MCF 10A (cell line): ENCODE results near the gene SAE1. TPM values are rescaled to one million over a fixed set of nuclear protein-coding genes. Genes with fewer than 3 reads are reported as not detected.

Source experiments
- BruUV-seq: library from RNA; stranded (reverse); fragments of 400-500 nt; replicated peaks from 2 replicates; lab custom pipeline; 2021; lab: Mats Ljungman, UMichigan
- CTCF ChIA-PET: fragments of 300-600 bp; sonication (Branson Sonifier 250); formaldehyde crosslinking; extraction: SDS; loops from one replicate; lab custom pipeline; 2021; ENCODE audit warnings: antibody characterized with exemption, inconsistent platforms; lab: Yijun Ruan, JAX
- POLR2A ChIA-PET: fragments of 300-600, 350-650 bp; sonication (Branson Sonifier 250); formaldehyde crosslinking; extraction: SDS; loops from one replicate; lab custom pipeline; 2020; ENCODE audit warnings: antibody characterized with exemption, inconsistent platforms; lab: Yijun Ruan, JAX
- DNase-seq: peaks from one replicate; pipeline ENCODE4 v3.0.0-alpha.2; 2018; ENCODE audit not compliant: unreplicated experiment
- H3K27ac Mint-ChIP-seq: one replicate; pipeline ENCODE4 v1.8.0; 2022; ENCODE audit warnings: mild to moderate bottlenecking, low read depth, mixed read lengths; ENCODE audit not compliant: unreplicated experiment
- H3K27me3 Mint-ChIP-seq: one replicate; pipeline ENCODE4 v1.8.0; 2022; ENCODE audit warnings: mixed read lengths; ENCODE audit not compliant: insufficient read depth, unreplicated experiment
- H3K36me3 Mint-ChIP-seq: one replicate; pipeline ENCODE4 v1.8.0; 2022; ENCODE audit warnings: mild to moderate bottlenecking, moderate library complexity, mixed read lengths; ENCODE audit not compliant: insufficient read depth, unreplicated experiment
- H3K4me1 Mint-ChIP-seq: one replicate; pipeline ENCODE4 v1.8.0; 2022; ENCODE audit warnings: mixed read lengths; ENCODE audit not compliant: insufficient read depth, unreplicated experiment
- H3K4me3 Mint-ChIP-seq: one replicate; pipeline ENCODE4 v1.8.0; 2022; ENCODE audit warnings: mild to moderate bottlenecking, moderate library complexity, mixed read lengths; ENCODE audit not compliant: unreplicated experiment
- H3K9me3 Mint-ChIP-seq: one replicate; pipeline ENCODE4 v1.8.0; 2022; ENCODE audit warnings: mixed read lengths; ENCODE audit not compliant: unreplicated experiment
- CTCF ChIP-seq: fragments of 200-600 bp; IDR thresholded peaks from one replicate; pipeline ENCODE4 v1.8.0; 2022; ENCODE audit warnings: antibody characterized with exemption, mild to moderate bottlenecking; ENCODE audit not compliant: unreplicated experiment
- intact Hi-C: fragments of 100-400 bp; cut with micrococcal nuclease; formaldehyde crosslinking; loops from 2 replicates; pipeline ENCODE4 v1.14.1; 2022
- total RNA-seq: library from RNA; stranded (reverse); gene quantifications from 2 replicates; pipeline ENCODE4 v1.2.3, GENCODE V29; 2022

SAE1 gene
- total RNA-seq, 1 experiment from 2014 or later, result 81.7 TPM

- Mint-ChIP-seq H3K27me3 (no peaks in the 10 kb centered on the region), H3K36me3 (peaks cover 29% of the 10 kb centered on the region), H3K9me3 (no peaks in the 10 kb centered on the region), H3K4me3 (no peak overlapping the region), H3K4me1 (peaks cover 4% of the 10 kb centered on the region), H3K27ac (no peak overlapping the region)
- POLR2A ChIA-PET, result interaction anchor here (2.4 kb wide), 1 partner anchor 11 kb away, joined by 12 read pairs; no protein-coding TSS in a partner anchor
- BruUV-seq, result no TSS peak
- no peak for DNase-seq
- intact Hi-C loops, result no loop called here
- TF ChIP-seq CTCF, result no peak
- CTCF ChIA-PET, result interaction anchor here (1.3 to 10.9 kb wide), 2 partner anchors 10 to 31 kb away, joined by 5 to 292 read pairs; no protein-coding TSS in a partner anchor
Measured at GRCh38 chr19:47215581-47215980, 84.9 kb downstream of the SAE1 start.

GRCh38 chr19:47221080-47221841 lies 90.6 kb downstream of the SAE1 start:
- Mint-ChIP-seq H3K27me3 (no peaks in the 10 kb centered on the region), H3K9me3 (no peaks in the 10 kb centered on the region), H3K4me1 (peaks cover 6% of the 10 kb centered on the region), H3K4me3 (no peak overlapping the region), H3K36me3 (peaks cover 51% of the 10 kb centered on the region), H3K27ac (no peak overlapping the region)
- ChIA-PET POLR2A (no interaction called here), CTCF (interaction anchor here (0.6 to 6.0 kb wide), 4 partner anchors 11 to 208 kb away, joined by 3 to 52 read pairs (median 4); no protein-coding TSS in a partner anchor)
- no peak for DNase-seq
- no TSS peak for BruUV-seq
- no peak for TF ChIP-seq CTCF
- intact Hi-C loops, result no loop called here

- no peak overlapping the region for H3K4me3 Mint-ChIP-seq
- no peak overlapping the region for H3K27ac Mint-ChIP-seq
- ChIA-PET CTCF (interaction anchor here (1.0 to 6.0 kb wide), 2 partner anchors 11 to 24 kb away, joined by 4 to 52 read pairs; no protein-coding TSS in a partner anchor), POLR2A (no interaction called here)
- no peaks in the 10 kb centered on the region for H3K27me3 Mint-ChIP-seq
- no peak for DNase-seq
- no peak for TF ChIP-seq CTCF
- H3K9me3 Mint-ChIP-seq, result no peaks in the 10 kb centered on the region
- BruUV-seq, result no TSS peak
- H3K4me1 Mint-ChIP-seq, result peaks cover 6% of the 10 kb centered on the region
- peaks cover 57% of the 10 kb centered on the region for H3K36me3 Mint-ChIP-seq
- intact Hi-C loops, result no loop called here
Measured at GRCh38 chr19:47221890-47222289, 91.3 kb downstream of the SAE1 start.

- intact Hi-C loops, result loop anchor here (1.0 kb wide), 1 partner anchor 16 kb away; no protein-coding TSS in a partner anchor
- H3K36me3 Mint-ChIP-seq, result peaks cover 51% of the 10 kb centered on the region
- ChIA-PET CTCF (interaction anchor here (0.6 to 6.0 kb wide), 8 partner anchors 10 to 510 kb away, joined by 3 to 52 read pairs (median 4); no protein-coding TSS in a partner anchor), POLR2A (interaction anchor here (0.6 to 7.8 kb wide), 21 partner anchors 10 to 626 kb away, joined by 3 to 56 read pairs (median 7); partner anchors contain the start of genes CCDC9, INAFM1, SAE1 and ZC3H4)
- H3K4me3 Mint-ChIP-seq, result peak overlapping the region; percentile 45
- no peaks in the 10 kb centered on the region for H3K27me3 Mint-ChIP-seq
- H3K27ac Mint-ChIP-seq, result no peak overlapping the region
- peak; percentile 85 for DNase-seq
- TF ChIP-seq CTCF, result peak; percentile 26
- H3K4me1 Mint-ChIP-seq, result peaks cover 6% of the 10 kb centered on the region
- BruUV-seq, result no TSS peak
- no peaks in the 10 kb centered on the region for H3K9me3 Mint-ChIP-seq
Measured at GRCh38 chr19:47225746-47226425, 95.3 kb downstream of the SAE1 start.
